ENCODE results near the gene WNT1.

The WNT1 gene

GRCh38 chr12:48933664-48934311, 44.3 kb upstream of the WNT1 start:
- Histone ChIP-seq H3K9me3 (ENCODE audit: control insufficient read depth, low read length) (no peaks in the 10 kb centered on the region), H3K36me3 (ENCODE audit: control insufficient read depth in 1 of 2, insufficient read depth in 2 of 2, low read depth in 1 of 2, low read length in 2 of 2) (peaks cover 68 to 82% of the 10 kb centered on the region in 2 experiments)
- 97% methylated on average over 9 of the region's 9 CpGs for WGBS

GRCh38 chr12:48934312-48934706, 43.8 kb upstream of the WNT1 start:
- no peak overlapping the region for H3K4me3 ChIP-seq (ENCODE audit: insufficient read depth in 1 of 2, low read depth in 1 of 2, low read length in 2 of 2)
- H2AFZ ChIP-seq (ENCODE audit: low read depth, low read length) = no peak overlapping the region
- no peak overlapping the region for H3K4me2 ChIP-seq (ENCODE audit: low read length, poor library complexity, severe bottlenecking)
- H3K14ac ChIP-seq (ENCODE audit: low read length in 2 of 2) = no peak overlapping the region
- WGBS = no CpG with 5 or more reads among the region's 1 CpG
- no peaks in the 10 kb centered on the region for H3K4me1 ChIP-seq (ENCODE audit: control insufficient read depth, insufficient read depth, low read depth, low read length)
- H2AK5ac ChIP-seq (ENCODE audit: low read length, severe bottlenecking) = no peak overlapping the region
- H3K9ac ChIP-seq (ENCODE audit: low read length) = peak overlapping the region; percentile 17
- no peak overlapping the region for H2BK12ac ChIP-seq (ENCODE audit: low read length in 2 of 2)
- H3K79me1 ChIP-seq (replicated peaks; ENCODE audit: low read length, poor library complexity, severe bottlenecking) = peaks cover 51% of the 10 kb centered on the region
- no peak overlapping the region for H2BK15ac ChIP-seq (ENCODE audit: low read depth, poor library complexity, severe bottlenecking)
- no peak overlapping the region for H3K27ac ChIP-seq (ENCODE audit: low read length, poor library complexity, severe bottlenecking)
- H3K4ac ChIP-seq (ENCODE audit: low read depth in 1 of 2, low read length in 2 of 2) = no peak overlapping the region
- H3K27me3 ChIP-seq (ENCODE audit: control insufficient read depth in 1 of 2, insufficient read depth in 1 of 2, low read length in 2 of 2) = no peaks in the 10 kb centered on the region
- H4K91ac ChIP-seq (ENCODE audit: low read length) = no peak overlapping the region
- H3K36me3 ChIP-seq (ENCODE audit: control insufficient read depth in 1 of 2, insufficient read depth in 2 of 2, low read depth in 1 of 2, low read length in 2 of 2) = peaks cover 69 to 86% of the 10 kb centered on the region in 2 experiments
- no peaks in the 10 kb centered on the region for H3K9me3 ChIP-seq (ENCODE audit: control insufficient read depth, low read length)
- no peak overlapping the region for H2BK5ac ChIP-seq (ENCODE audit: low read depth, low read length, poor library complexity, severe bottlenecking)
- DNase-seq = no peak
- H3K18ac ChIP-seq (ENCODE audit: low read depth in 1 of 2, low read length in 2 of 2) = no peak overlapping the region
- no peak overlapping the region for H4K8ac ChIP-seq (ENCODE audit: low read length)
- H2BK120ac ChIP-seq (ENCODE audit: low read depth, low read length) = no peak overlapping the region
- H3K23ac ChIP-seq (ENCODE audit: low read length in 2 of 2) = no peak overlapping the region

More at GRCh38 chr12:48933664-48934311, 44.3 kb upstream of the WNT1 start:
- no peak overlapping the region for H4K91ac ChIP-seq (ENCODE audit: low read length)
- H3K4me2 ChIP-seq (ENCODE audit: low read length, poor library complexity, severe bottlenecking) = no peak overlapping the region
- H3K9ac ChIP-seq (ENCODE audit: low read length) = peak overlapping the region; percentile 17
- H3K14ac ChIP-seq (ENCODE audit: low read length in 2 of 2) = no peak overlapping the region
- peaks cover 49% of the 10 kb centered on the region for H3K79me1 ChIP-seq (replicated peaks; ENCODE audit: low read length, poor library complexity, severe bottlenecking)
- H2AFZ ChIP-seq (ENCODE audit: low read depth, low read length) = no peak overlapping the region
- no peak overlapping the region for H3K18ac ChIP-seq (ENCODE audit: low read depth in 1 of 2, low read length in 2 of 2)
- H2BK120ac ChIP-seq (ENCODE audit: low read depth, low read length) = no peak overlapping the region
- no peak overlapping the region for H2AK5ac ChIP-seq (ENCODE audit: low read length, severe bottlenecking)
- no peak overlapping the region for H3K4ac ChIP-seq (ENCODE audit: low read depth in 1 of 2, low read length in 2 of 2)
- H4K8ac ChIP-seq (ENCODE audit: low read length) = no peak overlapping the region
- DNase-seq = no peak
- no peak overlapping the region for H3K27ac ChIP-seq (ENCODE audit: low read length, poor library complexity, severe bottlenecking)
- no peak overlapping the region for H3K23ac ChIP-seq (ENCODE audit: low read length in 2 of 2)
- H3K27me3 ChIP-seq (ENCODE audit: control insufficient read depth in 1 of 2, insufficient read depth in 1 of 2, low read length in 2 of 2) = no peaks in the 10 kb centered on the region
- H3K4me1 ChIP-seq (ENCODE audit: control insufficient read depth, insufficient read depth, low read depth, low read length) = no peaks in the 10 kb centered on the region
- H2BK5ac ChIP-seq (ENCODE audit: low read depth, low read length, poor library complexity, severe bottlenecking) = no peak overlapping the region
- no peak overlapping the region for H2BK12ac ChIP-seq (ENCODE audit: low read length in 2 of 2)
- H3K4me3 ChIP-seq (ENCODE audit: insufficient read depth in 1 of 2, low read depth in 1 of 2, low read length in 2 of 2) = no peak overlapping the region
- no peak overlapping the region for H2BK15ac ChIP-seq (ENCODE audit: low read depth, poor library complexity, severe bottlenecking)

GRCh38 chr12:48936379-48936979, 41.6 kb upstream of the WNT1 start:
- Histone ChIP-seq H3K14ac (ENCODE audit: low read length in 2 of 2) (no peak overlapping the region), H3K23ac (ENCODE audit: low read length in 2 of 2) (no peak overlapping the region), H2AFZ (ENCODE audit: low read depth, low read length) (no peak overlapping the region), H2AK5ac (ENCODE audit: low read length, severe bottlenecking) (no peak overlapping the region), H3K36me3 (ENCODE audit: control insufficient read depth in 1 of 2, insufficient read depth in 2 of 2, low read depth in 1 of 2, low read length in 2 of 2) (peaks cover 77 to 88% of the 10 kb centered on the region in 2 experiments), H3K4me1 (ENCODE audit: control insufficient read depth, insufficient read depth, low read depth, low read length) (no peaks in the 10 kb centered on the region), H4K8ac (ENCODE audit: low read length) (no peak overlapping the region), H3K9me3 (ENCODE audit: control insufficient read depth, low read length) (no peaks in the 10 kb centered on the region), H3K4ac (ENCODE audit: low read depth in 1 of 2, low read length in 2 of 2) (no peak overlapping the region), H4K91ac (ENCODE audit: low read length) (no peak overlapping the region), H3K27me3 (ENCODE audit: control insufficient read depth in 1 of 2, insufficient read depth in 1 of 2, low read length in 2 of 2) (no peaks in the 10 kb centered on the region), H2BK120ac (ENCODE audit: low read depth, low read length) (no peak overlapping the region), H3K4me2 (ENCODE audit: low read length, poor library complexity, severe bottlenecking) (no peak overlapping the region), H3K18ac (ENCODE audit: low read depth in 1 of 2, low read length in 2 of 2) (no peak overlapping the region), H2BK12ac (ENCODE audit: low read length in 2 of 2) (no peak overlapping the region), H3K27ac (ENCODE audit: low read length, poor library complexity, severe bottlenecking) (no peak overlapping the region), H2BK5ac (ENCODE audit: low read depth, low read length, poor library complexity, severe bottlenecking) (no peak overlapping the region), H3K79me1 (replicated peaks; ENCODE audit: low read length, poor library complexity, severe bottlenecking) (peaks cover 57% of the 10 kb centered on the region), H2BK15ac (ENCODE audit: low read depth, poor library complexity, severe bottlenecking) (no peak overlapping the region), H3K9ac (ENCODE audit: low read length) (no peak overlapping the region), H3K4me3 (ENCODE audit: insufficient read depth in 1 of 2, low read depth in 1 of 2, low read length in 2 of 2) (no peak overlapping the region)
- peak; percentile 75 for DNase-seq

GRCh38 chr12:48937170-48937569, 41.0 kb upstream of the WNT1 start:
- Histone ChIP-seq H4K91ac (ENCODE audit: low read length) (no peak overlapping the region), H3K79me1 (replicated peaks; ENCODE audit: low read length, poor library complexity, severe bottlenecking) (peaks cover 59% of the 10 kb centered on the region), H3K23ac (ENCODE audit: low read length in 2 of 2) (no peak overlapping the region), H3K36me3 (ENCODE audit: control insufficient read depth in 1 of 2, insufficient read depth in 2 of 2, low read depth in 1 of 2, low read length in 2 of 2) (peaks cover 76 to 91% of the 10 kb centered on the region in 2 experiments), H3K9me3 (ENCODE audit: control insufficient read depth, low read length) (no peaks in the 10 kb centered on the region), H3K14ac (ENCODE audit: low read length in 2 of 2) (no peak overlapping the region), H3K4ac (ENCODE audit: low read depth in 1 of 2, low read length in 2 of 2) (no peak overlapping the region), H2BK120ac (ENCODE audit: low read depth, low read length) (no peak overlapping the region), H3K27me3 (ENCODE audit: control insufficient read depth in 1 of 2, insufficient read depth in 1 of 2, low read length in 2 of 2) (no peaks in the 10 kb centered on the region), H3K4me2 (ENCODE audit: low read length, poor library complexity, severe bottlenecking) (no peak overlapping the region), H3K4me3 (ENCODE audit: insufficient read depth in 1 of 2, low read depth in 1 of 2, low read length in 2 of 2) (no peak overlapping the region), H4K8ac (ENCODE audit: low read length) (peak overlapping the region; percentile 20), H3K18ac (ENCODE audit: low read depth in 1 of 2, low read length in 2 of 2) (no peak overlapping the region), H2AFZ (ENCODE audit: low read depth, low read length) (no peak overlapping the region), H3K9ac (ENCODE audit: low read length) (no peak overlapping the region), H2BK5ac (ENCODE audit: low read depth, low read length, poor library complexity, severe bottlenecking) (no peak overlapping the region), H3K27ac (ENCODE audit: low read length, poor library complexity, severe bottlenecking) (no peak overlapping the region), H2BK12ac (ENCODE audit: low read length in 2 of 2) (no peak overlapping the region), H3K4me1 (ENCODE audit: control insufficient read depth, insufficient read depth, low read depth, low read length) (no peaks in the 10 kb centered on the region), H2AK5ac (ENCODE audit: low read length, severe bottlenecking) (no peak overlapping the region), H2BK15ac (ENCODE audit: low read depth, poor library complexity, severe bottlenecking) (no peak overlapping the region)
- 88% methylated on average over 5 of the region's 6 CpGs for WGBS
- no peak for DNase-seq

Measured in mesenchymal stem cell (in vitro differentiated cells and primary cell).